Epithelial cell of esophagus (primary cell): ENCODE data around the gene PLXNA2.

Experiments used
- DNase-seq: peaks from one replicate; pipeline ENCODE4 v3.0.0; 2010; ENCODE audit warnings: low read depth
- H3K4me3 ChIP-seq: 2 replicates; pipeline ENCODE4 v1.5.1; 2011; ENCODE audit warnings: mild to moderate bottlenecking, low read length, control low read depth
- CTCF ChIP-seq: IDR thresholded peaks from 2 replicates; pipeline ENCODE4 v1.5.1; 2011; ENCODE audit warnings: low read depth, mild to moderate bottlenecking, low read length, control low read depth, inconsistent platforms; ENCODE audit not compliant: insufficient read depth; ENCODE audit errors: missing control alignments

Gene PLXNA2

GRCh38 chr1:208036106-208036808, 207.9 kb downstream of the PLXNA2 start:
- peak; percentile 43 for TF ChIP-seq CTCF
- peak; percentile 34 for DNase-seq
- no peak overlapping the region for H3K4me3 ChIP-seq

DNA sequence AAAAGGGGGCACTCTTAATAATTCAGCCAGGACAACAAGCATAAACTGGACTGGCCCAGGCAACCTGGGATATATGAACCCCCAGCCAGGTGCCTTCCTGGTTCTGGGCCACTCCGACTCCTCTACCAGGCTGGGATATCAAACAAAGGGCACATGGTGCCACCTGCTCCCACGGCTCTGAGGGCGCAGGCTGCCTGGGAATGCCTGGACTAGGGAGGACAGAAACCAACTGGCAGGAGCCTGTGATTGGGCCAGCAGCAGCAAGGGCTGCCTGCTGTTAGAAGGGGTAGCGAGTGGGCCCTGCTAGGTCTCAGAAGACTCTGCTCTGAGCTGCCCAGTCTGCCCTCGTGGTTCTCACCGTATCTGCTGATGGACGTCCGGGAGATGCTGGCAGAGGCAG, 210.0 kb downstream of the PLXNA2 start:
- no peak overlapping the region for H3K4me3 ChIP-seq
- no peak for DNase-seq
- TF ChIP-seq CTCF, result no peak

GRCh38 chr1:208033236-208033635, 210.9 kb downstream of the PLXNA2 start:
- DNase-seq, result no peak
- no peak overlapping the region for H3K4me3 ChIP-seq
- TF ChIP-seq CTCF, result no peak

DNA sequence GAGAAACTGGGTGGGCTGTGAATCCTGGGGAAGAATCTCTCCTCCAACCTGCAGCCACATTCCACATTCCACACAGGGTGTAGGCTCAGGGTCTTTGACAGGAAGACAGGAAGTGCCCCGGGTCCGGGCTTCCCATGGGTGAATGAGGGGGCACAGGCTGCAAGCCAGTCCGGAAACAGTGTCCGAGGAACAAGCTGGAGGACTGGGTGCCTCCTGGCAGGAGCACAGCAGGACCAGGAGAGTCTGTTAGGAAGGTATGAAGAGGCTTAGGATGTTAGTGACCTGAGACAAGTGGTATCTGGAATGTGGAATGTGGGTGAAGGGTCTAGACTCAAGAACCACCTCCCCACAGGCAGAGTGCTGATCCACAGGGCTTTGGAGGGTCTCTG, 212.3 kb downstream of the PLXNA2 start:
- no peak for DNase-seq
- no peak overlapping the region for H3K4me3 ChIP-seq
- TF ChIP-seq CTCF, result no peak

DNA sequence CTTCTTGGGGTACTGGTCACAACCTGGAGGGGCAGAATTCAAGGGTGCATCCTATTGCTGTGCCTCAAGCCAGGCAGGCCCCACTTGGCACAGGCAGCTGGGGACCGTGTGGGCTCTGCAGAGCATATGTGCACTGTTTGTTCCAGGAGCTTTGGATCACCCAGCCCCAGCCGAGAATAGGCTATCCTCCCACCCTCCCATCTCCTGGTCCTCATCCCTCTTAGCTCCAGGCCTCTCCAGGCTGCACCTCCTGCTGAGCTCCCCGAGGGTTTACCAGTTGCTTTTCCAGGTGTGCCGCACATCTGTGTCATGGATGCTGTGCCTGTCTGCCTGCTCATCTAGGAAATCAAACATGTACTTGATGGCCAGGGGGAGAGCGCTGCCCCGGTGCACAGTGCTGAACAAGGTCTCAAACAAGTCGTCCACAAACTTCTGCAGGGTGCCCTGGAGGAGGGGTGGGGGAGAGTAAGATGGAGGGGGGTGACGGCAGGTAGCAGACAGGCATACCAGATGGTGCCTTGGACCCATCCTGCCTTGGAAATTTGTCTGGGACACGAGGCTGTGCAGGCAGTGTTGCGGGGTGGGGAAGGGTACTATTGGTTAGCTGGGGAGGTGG, 212.8 kb downstream of the PLXNA2 start:
- TF ChIP-seq CTCF, result no peak
- no peak overlapping the region for H3K4me3 ChIP-seq
- DNase-seq, result no peak

- H3K4me3 ChIP-seq, result no peak overlapping the region
- TF ChIP-seq CTCF, result no peak
- DNase-seq, result no peak
These were observed 213.7 kb downstream of the PLXNA2 start for GRCh38 chr1:208030288-208031091.
